ENCODE measurements around the gene HEPACAM2.

The HEPACAM2 gene

GRCh38 chr7:93146036-93146435 lies 80.2 kb downstream of the HEPACAM2 start:
- peak overlapping the region; percentile 92 for H3K4me2 ChIP-seq (ENCODE audit: low read length)
- H3K9me3 ChIP-seq (ENCODE audit: insufficient read depth, low read length): no peaks in the 10 kb centered on the region
- H3K79me2 ChIP-seq (ENCODE audit: low read length): peaks cover 15% of the 10 kb centered on the region
- H3K9ac ChIP-seq (ENCODE audit: low read length): peak overlapping the region; percentile 72
- TF ChIP-seq CTCF (IDR thresholded peaks at IDR 0.05; ENCODE audit: low read depth, low read length): no peak
- H2AFZ ChIP-seq (ENCODE audit: low read depth, low read length): no peak overlapping the region
- H3K4me3 ChIP-seq (ENCODE audit: low read length): peak overlapping the region; percentile 78
- H3K27me3 ChIP-seq (ENCODE audit: low read depth, low read length): no peaks in the 10 kb centered on the region
- no peaks in the 10 kb centered on the region for H4K20me1 ChIP-seq (ENCODE audit: insufficient read depth, low read length)
- peaks cover 46% of the 10 kb centered on the region for H3K36me3 ChIP-seq (replicated peaks; ENCODE audit: low read depth, low read length)
- H3K27ac ChIP-seq (ENCODE audit: low read length): peak overlapping the region; percentile 73
- H3K4me1 ChIP-seq (ENCODE audit: low read length): peaks cover 57% of the 10 kb centered on the region

GRCh38 chr7:93145354-93145753 lies 80.9 kb downstream of the HEPACAM2 start:
- Histone ChIP-seq H3K9ac (ENCODE audit: low read length) (no peak overlapping the region), H4K20me1 (ENCODE audit: insufficient read depth, low read length) (no peaks in the 10 kb centered on the region), H3K79me2 (ENCODE audit: low read length) (peaks cover 15% of the 10 kb centered on the region), H3K4me1 (ENCODE audit: low read length) (peaks cover 51% of the 10 kb centered on the region), H3K27ac (ENCODE audit: low read length) (peak overlapping the region; percentile 73), H3K4me2 (ENCODE audit: low read length) (peak overlapping the region; percentile 92), H3K9me3 (ENCODE audit: insufficient read depth, low read length) (no peaks in the 10 kb centered on the region), H3K27me3 (ENCODE audit: low read depth, low read length) (no peaks in the 10 kb centered on the region), H3K4me3 (ENCODE audit: low read length) (peak overlapping the region; percentile 27), H2AFZ (ENCODE audit: low read depth, low read length) (no peak overlapping the region), H3K36me3 (replicated peaks; ENCODE audit: low read depth, low read length) (peaks cover 52% of the 10 kb centered on the region)
- TF ChIP-seq EZH2phosphoT487 (IDR thresholded peaks at IDR 0.05; ENCODE audit: low read depth) (no peak), CTCF (IDR thresholded peaks at IDR 0.05; ENCODE audit: low read depth, low read length) (no peak)

- no peaks in the 10 kb centered on the region for H3K9me3 ChIP-seq (ENCODE audit: insufficient read depth, low read length)
- H2AFZ ChIP-seq (ENCODE audit: low read depth, low read length): no peak overlapping the region
- peaks cover 76% of the 10 kb centered on the region for H3K36me3 ChIP-seq (replicated peaks; ENCODE audit: low read depth, low read length)
- H3K4me2 ChIP-seq (ENCODE audit: low read length): no peak overlapping the region
- H4K20me1 ChIP-seq (ENCODE audit: insufficient read depth, low read length): no peaks in the 10 kb centered on the region
- no peak overlapping the region for H3K4me3 ChIP-seq (ENCODE audit: low read length)
- TF ChIP-seq EZH2phosphoT487 (IDR thresholded peaks at IDR 0.05; ENCODE audit: low read depth) (no peak), CTCF (IDR thresholded peaks at IDR 0.05; ENCODE audit: low read depth, low read length) (no peak)
- peaks cover 29% of the 10 kb centered on the region for H3K4me1 ChIP-seq (ENCODE audit: low read length)
- no peaks in the 10 kb centered on the region for H3K27me3 ChIP-seq (ENCODE audit: low read depth, low read length)
- H3K9ac ChIP-seq (ENCODE audit: low read length): no peak overlapping the region
- no peak overlapping the region for H3K27ac ChIP-seq (ENCODE audit: low read length)
- H3K79me2 ChIP-seq (ENCODE audit: low read length): peaks cover 8% of the 10 kb centered on the region
Measured at GRCh38 chr7:93142127-93142526, 84.1 kb downstream of the HEPACAM2 start.

GRCh38 chr7:93140582-93141191 lies 85.6 kb downstream of the HEPACAM2 start:
- TF ChIP-seq EZH2phosphoT487 (IDR thresholded peaks at IDR 0.05; ENCODE audit: low read depth) (no peak), CTCF (IDR thresholded peaks at IDR 0.05; ENCODE audit: low read depth, low read length) (no peak)
- no peak overlapping the region for H2AFZ ChIP-seq (ENCODE audit: low read depth, low read length)
- H3K4me3 ChIP-seq (ENCODE audit: low read length): no peak overlapping the region
- H3K4me2 ChIP-seq (ENCODE audit: low read length): no peak overlapping the region
- no peak overlapping the region for H3K27ac ChIP-seq (ENCODE audit: low read length)
- H3K4me1 ChIP-seq (ENCODE audit: low read length): peaks cover 14% of the 10 kb centered on the region
- 0 out of 2 replicates have a peak, but pooled peaks cover under 1% of the 10 kb centered on the region for H3K9me3 ChIP-seq (ENCODE audit: insufficient read depth, low read length)
- no peak overlapping the region for H3K9ac ChIP-seq (ENCODE audit: low read length)
- no peaks in the 10 kb centered on the region for H3K27me3 ChIP-seq (ENCODE audit: low read depth, low read length)
- H3K79me2 ChIP-seq (ENCODE audit: low read length): no peaks in the 10 kb centered on the region
- peaks cover 86% of the 10 kb centered on the region for H3K36me3 ChIP-seq (replicated peaks; ENCODE audit: low read depth, low read length)
- H4K20me1 ChIP-seq (ENCODE audit: insufficient read depth, low read length): no peaks in the 10 kb centered on the region

All from OCI-LY3 (cell line).